H1 (cell line): ENCODE results near the gene TP53I13. TPM values are rescaled to one million over a fixed set of nuclear protein-coding genes. Genes with fewer than 3 reads are reported as not detected.

Source experiments
- CTCF ChIA-PET: fragments of 300-600 bp; sonication (Branson Sonifier 250); formaldehyde crosslinking; loops from one replicate; lab custom pipeline; 2021; ENCODE audit not compliant: partially characterized antibody; lab: Charles Lee
- POLR2A ChIA-PET: fragments of 300-600 bp; sonication (Branson Sonifier 250); formaldehyde crosslinking; loops from one replicate; lab custom pipeline; 2021; ENCODE audit warnings: inconsistent platforms; ENCODE audit not compliant: partially characterized antibody; lab: Charles Lee
- DNase-seq, 2 experiments: peaks; one replicate each; pipeline versions ENCODE4 v3.0.0 to v3.0.0-alpha.2; 2010 to 2022; ENCODE audit warnings: low spot score in 2 of 2, low read depth in 1 of 2, mixed read lengths in 1 of 2
- FAIRE-seq: peaks from 2 replicates; lab custom pipeline; 2011; peaks lifted over from hg19 to GRCh38; lab: Jason Lieb, UNC
- H2AFZ ChIP-seq: 2 replicates; pipeline ENCODE4 v1.8.1; 2012; ENCODE audit warnings: low read length, inconsistent platforms
- H2AK5ac ChIP-seq: 2 replicates; pipeline ENCODE4 v1.6.1; 2013; ENCODE audit warnings: low read depth, low read length
- H2BK120ac ChIP-seq: replicated peaks from 2 replicates; pipeline ENCODE3; 2013; ENCODE audit warnings: low read depth, low read length, inconsistent platforms
- H2BK12ac ChIP-seq: 2 replicates; pipeline ENCODE4 v1.6.1; 2013; ENCODE audit warnings: low read depth, low read length
- H2BK15ac ChIP-seq: 2 replicates; pipeline ENCODE4 v1.6.1; 2013; ENCODE audit warnings: low read length
- H2BK20ac ChIP-seq: 2 replicates; pipeline ENCODE4 v1.6.1; 2013; ENCODE audit warnings: low read length
- H2BK5ac ChIP-seq: 2 replicates; pipeline ENCODE4 v1.6.1; 2013; ENCODE audit warnings: low read depth, low read length
- H3K14ac ChIP-seq: 2 replicates; pipeline ENCODE4 v1.6.1; 2013; ENCODE audit warnings: inconsistent platforms; ENCODE audit not compliant: insufficient read length
- H3K18ac ChIP-seq: 2 replicates; pipeline ENCODE4 v1.6.1; 2013; ENCODE audit warnings: low read length; ENCODE audit errors: extremely low read depth
- H3K23ac ChIP-seq: 2 replicates; pipeline ENCODE4 v1.6.1; 2013; ENCODE audit warnings: inconsistent platforms; ENCODE audit not compliant: insufficient read length
- H3K23me2 ChIP-seq: 2 replicates; pipeline ENCODE4 v1.6.1; 2013; ENCODE audit warnings: low read depth, low read length
- H3K27ac ChIP-seq: 2 replicates; pipeline ENCODE4 v1.6.1; 2011; ENCODE audit warnings: low read depth, low read length, inconsistent platforms
- H3K27me3 ChIP-seq, 4 experiments: replicated peaks in 1 of 4; 1 replicate in 1 of 4; 2 replicates in 3 of 4; pipeline versions ENCODE4 v1.6.1 to v1.8.1; 2011 to 2013; ENCODE audit warnings: low read length in 3 of 4, mild to moderate bottlenecking in 3 of 4, inconsistent platforms in 2 of 4, mixed read lengths in 2 of 4, moderate library complexity in 1 of 4; ENCODE audit not compliant: control insufficient read depth in 3 of 4, insufficient read depth in 3 of 4; ENCODE audit errors: extremely low read depth in 1 of 4
- H3K36me3 ChIP-seq, 4 experiments: 2 replicates each; pipeline versions ENCODE4 v1.6.1 to v1.8.1; 2011 to 2013; ENCODE audit warnings: mild to moderate bottlenecking in 4 of 4, low read length in 3 of 4, moderate library complexity in 2 of 4, control low read depth in 1 of 4, inconsistent platforms in 1 of 4; ENCODE audit not compliant: insufficient read depth in 4 of 4, control insufficient read depth in 2 of 4
- H3K4ac ChIP-seq: replicated peaks from 2 replicates; pipeline ENCODE3; 2013; ENCODE audit warnings: low read length, low read depth, mixed read lengths, inconsistent platforms; ENCODE audit not compliant: insufficient read length
- H3K4me1 ChIP-seq, 4 experiments: replicated peaks in 1 of 4; 1 replicate in 1 of 4; 2 replicates in 3 of 4; pipeline versions ENCODE4 v1.6.1 to v1.8.1; 2011 to 2013; ENCODE audit warnings: low read length in 3 of 4, inconsistent platforms in 2 of 4, mixed read lengths in 1 of 4; ENCODE audit not compliant: insufficient read depth in 4 of 4, control insufficient read depth in 3 of 4
- H3K4me2 ChIP-seq, 2 experiments: 2 replicates each; pipeline versions ENCODE4 v1.6.1 to v1.8.1; 2011 to 2013; ENCODE audit warnings: low read depth in 2 of 2, low read length in 2 of 2, control low read depth in 1 of 2, inconsistent platforms in 1 of 2, mild to moderate bottlenecking in 1 of 2; ENCODE audit not compliant: insufficient read depth in 1 of 2
- H3K4me3 ChIP-seq, 4 experiments: fragments of 200-600, 300-600 bp in 1 of 4; sonication (generic), shearing (Covaris generic), sonication (Bioruptor Twin) in 1 of 4; 2 replicates each; pipeline versions ENCODE4 v1.5.1 to v1.8.1; 2011 to 2016; ENCODE audit warnings: low read length in 4 of 4, low read depth in 3 of 4, control low read depth in 2 of 4, inconsistent platforms in 2 of 4, mild to moderate bottlenecking in 2 of 4, mixed read lengths in 1 of 4, moderate library complexity in 1 of 4; ENCODE audit not compliant: insufficient read depth in 2 of 4; ENCODE audit errors: extremely low read depth in 1 of 4
- H3K56ac ChIP-seq: replicated peaks from 2 replicates; pipeline ENCODE3; 2013; ENCODE audit warnings: low read depth, mild to moderate bottlenecking, mixed read lengths, low read length, inconsistent platforms; ENCODE audit not compliant: insufficient read length
- H3K79me1 ChIP-seq: 2 replicates; pipeline ENCODE4 v1.6.1; 2013; ENCODE audit warnings: low read depth, low read length, control low read depth
- H3K79me2 ChIP-seq, 2 experiments: 2 replicates each; pipeline versions ENCODE4 v1.6.1 to v1.8.1; 2012 to 2013; ENCODE audit warnings: low read length in 2 of 2, mild to moderate bottlenecking in 2 of 2, inconsistent platforms in 1 of 2; ENCODE audit not compliant: insufficient read depth in 2 of 2, control insufficient read depth in 1 of 2
- H3K9ac ChIP-seq, 4 experiments: replicated peaks in 1 of 4; 1 replicate in 1 of 4; 2 replicates in 3 of 4; pipeline versions ENCODE4 v1.6.1 to v1.8.1; 2011 to 2013; ENCODE audit warnings: low read depth in 3 of 4, low read length in 3 of 4, control low read depth in 2 of 4, mild to moderate bottlenecking in 2 of 4, moderate library complexity in 2 of 4, inconsistent platforms in 1 of 4; ENCODE audit errors: extremely low read depth in 1 of 4
- H3K9me3 ChIP-seq, 2 experiments: 2 replicates each; pipeline versions ENCODE4 v1.6.1 to v1.8.1; 2012 to 2013; ENCODE audit warnings: mild to moderate bottlenecking in 2 of 2, moderate library complexity in 2 of 2, control low read depth in 1 of 2, inconsistent platforms in 1 of 2, low read depth in 1 of 2, low read length in 1 of 2, mixed read lengths in 1 of 2; ENCODE audit not compliant: insufficient read depth in 2 of 2
- H4K20me1 ChIP-seq, 2 experiments: replicated peaks in 1 of 2; 2 replicates each; pipeline versions ENCODE3 to v1.8.1; 2011 to 2013; ENCODE audit warnings: inconsistent platforms in 2 of 2, low read length in 2 of 2, mild to moderate bottlenecking in 1 of 2; ENCODE audit not compliant: insufficient read depth in 2 of 2, control insufficient read depth in 1 of 2
- H4K5ac ChIP-seq: 2 replicates; pipeline ENCODE4 v1.6.1; 2013; ENCODE audit warnings: low read length, low read depth, mixed read lengths, inconsistent platforms; ENCODE audit not compliant: insufficient read length
- H4K8ac ChIP-seq: 2 replicates; pipeline ENCODE4 v1.8.0; 2013; ENCODE audit warnings: mild to moderate bottlenecking, moderate library complexity, low read length, inconsistent platforms; ENCODE audit not compliant: insufficient read depth; ENCODE audit errors: extremely low read depth
- H4K91ac ChIP-seq: replicated peaks from 2 replicates; pipeline ENCODE3; 2013; ENCODE audit warnings: low read length, mixed read lengths, inconsistent platforms; ENCODE audit not compliant: insufficient read length
- BRCA1 ChIP-seq: IDR thresholded peaks from 2 replicates; pipeline ENCODE4 v1.6.1; 2012; ENCODE audit warnings: low read depth, low read length, improper control_type of control experiment
- CEBPB ChIP-seq: IDR thresholded peaks from 2 replicates; pipeline ENCODE4 v1.6.1; 2012; ENCODE audit warnings: low read depth, low read length
- CHD1 ChIP-seq: IDR thresholded peaks from 2 replicates; pipeline ENCODE4 v1.6.1; 2012; ENCODE audit warnings: low read depth, low read length, improper control_type of control experiment
- FOSL1 ChIP-seq: IDR thresholded peaks from 2 replicates; pipeline ENCODE4 v1.6.1; 2011; ENCODE audit warnings: mild to moderate bottlenecking, low read depth, low read length, moderate library complexity; ENCODE audit not compliant: insufficient read depth
- HDAC2 ChIP-seq, 2 experiments: fragments of 300-600 bp in 1 of 2; sonication (generic) in 1 of 2; IDR thresholded peaks; 2 replicates each; pipeline ENCODE4 v1.6.1; 2011 to 2012; ENCODE audit warnings: low read depth in 2 of 2, low read length in 2 of 2, mild to moderate bottlenecking in 2 of 2, moderate library complexity in 2 of 2, borderline replicate concordance in 1 of 2, inconsistent platforms in 1 of 2
- HDAC6 ChIP-seq: IDR thresholded peaks from one replicate; pipeline ENCODE4 v1.7.1; 2012; ENCODE audit warnings: low read depth, mild to moderate bottlenecking, inconsistent platforms, low read length, moderate library complexity
- PHF8 ChIP-seq: fragments of 200-600 bp; sonication (generic); conservative IDR thresholded peaks from 2 replicates; pipeline ENCODE4 v1.7.1; 2012; ENCODE audit warnings: low read depth, mild to moderate bottlenecking, inconsistent platforms, low read length, moderate library complexity
- RXRA ChIP-seq: IDR thresholded peaks from 2 replicates; pipeline ENCODE4 v1.6.1; 2011; ENCODE audit warnings: low read depth, mild to moderate bottlenecking, low read length, moderate library complexity; ENCODE audit not compliant: insufficient read depth
- SAP30 ChIP-seq: fragments of 300-600 bp; sonication (generic); IDR thresholded peaks from 2 replicates; pipeline ENCODE4 v1.7.1; 2012; ENCODE audit warnings: low read length, moderate library complexity, mild to moderate bottlenecking, inconsistent platforms; ENCODE audit not compliant: insufficient read depth, insufficient replicate concordance
- SP1 ChIP-seq: IDR thresholded peaks from 2 replicates; pipeline ENCODE4 v1.6.1; 2011; ENCODE audit warnings: low read depth, low read length
- SP4 ChIP-seq: IDR thresholded peaks from 2 replicates; pipeline ENCODE4 v1.6.1; 2012; ENCODE audit warnings: low read length, inconsistent platforms
- TAF1 ChIP-seq: IDR thresholded peaks from 2 replicates; pipeline ENCODE4 v1.6.1; 2011; ENCODE audit warnings: mild to moderate bottlenecking, low read depth, low read length
- WGBS, 2 experiments: shearing (Covaris generic) in 1 of 2; methylation state at CpG; one replicate each; pipeline versions ENCODE4 v1.1.6 to v1.1.7; 2013 to 2015; ENCODE audit warnings: low lambda C conversion rate in 2 of 2, mixed read lengths in 2 of 2, inconsistent platforms in 1 of 2, low coverage in 1 of 2, missing lambda C conversion rate in 1 of 2; ENCODE audit not compliant: insufficient replicate concordance in 2 of 2, insufficient coverage in 1 of 2, insufficient read length in 1 of 2; ENCODE audit errors: extremely low coverage in 1 of 2, missing lambda C conversion rate in 1 of 2; 5-methylcytosine and 5-hydroxymethylcytosine counted together
- polyA plus RNA-seq, 7 experiments: library from polyadenylated mRNA; depleted of rRNA in 3 of 7; stranded (reverse) in 5 of 7; unstranded in 2 of 7; fragments of >200 nt in 5 of 7; fragments of 200-250 nt in 2 of 7; gene quantifications; 1 replicate in 5 of 7; 2 replicates in 1 of 7; 4 replicates in 1 of 7; pipeline versions ENCODE4 v1.2.1 to v1.2.3, GENCODE V29; 2011 to 2013; ENCODE audit warnings: missing spikeins in 2 of 7, mixed read lengths in 2 of 7
- total RNA-seq: library from RNA; stranded (reverse); fragmentation: NEBNext Ultra II Directional; extraction: Animal tissue kit (Norgen Biotek cat#: 25700); gene quantifications from 2 replicates; pipeline ENCODE4 v1.2.1, GENCODE V29; 2021

Gene TP53I13
- total and polyA plus RNA-seq, 2 of the 8 experiments (the other 6 are each of a cell fraction or from before 2014, with no cell fraction given), result 22.4 to 35.7 TPM

DNA sequence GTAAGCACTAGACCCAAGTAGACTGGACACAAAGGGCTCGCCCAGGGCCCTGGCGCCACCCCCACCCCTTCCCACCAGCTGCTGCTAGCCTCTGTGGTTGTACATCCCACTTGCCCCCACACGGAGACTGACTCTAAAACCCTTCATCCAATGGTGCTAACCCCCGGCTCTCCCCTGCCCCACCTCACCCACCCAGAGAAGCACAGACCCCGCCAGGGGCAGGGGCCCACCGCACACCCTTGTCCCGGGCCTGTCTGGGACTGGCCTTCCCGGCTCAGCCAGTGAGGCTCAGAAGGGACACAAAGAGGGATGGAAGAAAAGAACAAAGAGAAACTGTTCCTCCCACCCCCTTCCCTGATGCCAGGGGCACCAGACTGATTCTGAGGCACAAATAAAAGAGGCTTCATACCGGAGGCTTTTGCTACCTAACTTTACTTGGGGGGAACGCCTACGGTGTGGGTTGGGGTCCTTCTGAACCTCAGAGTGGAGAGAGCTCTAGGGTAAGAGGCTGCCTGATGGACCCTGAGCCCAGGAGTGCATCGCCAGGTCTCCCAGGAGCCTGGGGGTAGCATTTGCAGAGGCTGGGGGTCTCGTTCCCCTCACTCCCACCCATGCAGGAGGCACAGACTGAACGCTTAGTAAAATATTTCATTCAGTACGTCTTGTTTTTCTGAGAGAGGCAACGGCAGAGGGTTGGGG, 46.0 kb downstream of the TP53I13 start:
- no peak overlapping the region for H3K4ac ChIP-seq
- no peak overlapping the region for H2BK20ac ChIP-seq
- H2BK5ac ChIP-seq, result no peak overlapping the region
- peaks cover 0 to 11% of the 10 kb centered on the region in 2 experiments; a peak in 1 of 4 replicates for H3K9me3 ChIP-seq
- FAIRE-seq (no peak), DNase-seq (no peak)
- no peak overlapping the region for H4K5ac ChIP-seq
- H3K9ac ChIP-seq, result no peak overlapping the region
- ChIA-PET POLR2A (interaction anchor here (0.6 to 4.3 kb wide), 5 partner anchors 11 to 1173 kb away, joined by 3 to 30 read pairs (median 3); partner anchors contain the start of gene ANKRD13B), CTCF (interaction anchor here (0.6 to 13.1 kb wide), 13 partner anchors 12 to 482 kb away, joined by 3 to 193 read pairs (median 5); partner anchors contain the start of genes ABHD15, ANKRD13B and TP53I13)
- no peak overlapping the region for H2BK15ac ChIP-seq
- no peak overlapping the region for H2BK120ac ChIP-seq
- peak overlapping the region in 1 of 2 experiments; percentile 90; a peak in 1 of 4 replicates for H3K4me2 ChIP-seq
- H4K20me1 ChIP-seq, result peaks cover 3 to 5% of the 10 kb centered on the region in 2 experiments
- no peak overlapping the region for H3K23ac ChIP-seq
- peaks cover 13% of the 10 kb centered on the region for H3K23me2 ChIP-seq
- peaks cover 10 to 40% (median 34%) of the 10 kb centered on the region in 4 experiments for H3K4me1 ChIP-seq
- H3K79me2 ChIP-seq, result no peaks in the 10 kb centered on the region
- 86% methylated on average over 16 of the region's 16 CpGs; no CpG with 5 or more reads in 1 of the 2 experiments for WGBS, 2 experiments
- H3K4me3 ChIP-seq, result no peak overlapping the region; a peak in 2 of 8 replicates
- peaks cover 17 to 55% (median 44%) of the 10 kb centered on the region in 4 experiments for H3K27me3 ChIP-seq
- H4K91ac ChIP-seq, result peak overlapping the region; percentile 61
- peak overlapping the region; percentile 59; the same call in 1 of the 2 replicates for H4K8ac ChIP-seq
- H3K18ac ChIP-seq, result no peak overlapping the region
- no peak overlapping the region for H3K14ac ChIP-seq
- no peak overlapping the region for H3K56ac ChIP-seq
- peak overlapping the region; percentile 85; the same call in 1 of the 2 replicates for H2AK5ac ChIP-seq
- H3K36me3 ChIP-seq, result peaks cover 0 to 7% (median 0%) of the 10 kb centered on the region in 4 experiments; a peak in 1 of 8 replicates
- 0 out of 2 replicates have a peak overlapping the region, but pooled peaks have one; percentile 39 for H2BK12ac ChIP-seq
- 0 out of 2 replicates have a peak, but pooled peaks cover 2% of the 10 kb centered on the region for H3K79me1 ChIP-seq
- no peak overlapping the region for H2AFZ ChIP-seq
- H3K27ac ChIP-seq, result no peak overlapping the region
- TF ChIP-seq HDAC6 (no peak), FOSL1 (no peak), HDAC2 (IDR thresholded peaks at IDR 0.05; ENCODE audit: borderline replicate concordance in 1 of 2, low read depth in 2 of 2, low read length in 2 of 2) (no peak), SP1 (no peak), CEBPB (no peak), BRCA1 (no peak), SAP30 (no peak), PHF8 (no peak), TAF1 (no peak), RXRA (no peak), SP4 (no peak), CHD1 (no peak)
